A673 (cell line): ENCODE measurements around the gene HPCA. TPM values are rescaled to one million over a fixed set of nuclear protein-coding genes. Genes with fewer than 3 reads are reported as not detected.

Experiments
- BruUV-seq: library from RNA; stranded (reverse); fragments of 400-500 nt; replicated peaks from 2 replicates; lab custom pipeline; 2021; lab: Mats Ljungman, UMichigan
- CTCF ChIA-PET: fragments of 300-600 bp; sonication (Branson Sonifier 250); formaldehyde crosslinking; loops from one replicate; lab custom pipeline; 2022; ENCODE audit warnings: antibody characterized with exemption; lab: Charles Lee
- POLR2A ChIA-PET: fragments of 300-600 bp; sonication (Branson Sonifier 250); formaldehyde crosslinking; loops from one replicate; lab custom pipeline; 2022; ENCODE audit warnings: antibody characterized with exemption; ENCODE audit not compliant: low non-redundant PET; lab: Charles Lee
- DNase-seq: peaks from one replicate; pipeline ENCODE4 v3.0.0-alpha.2; 2015; ENCODE audit warnings: low spot score
- H3K27ac ChIP-seq: fragments of 200-600 bp; sonication (generic); 2 replicates; pipeline ENCODE4 v1.5.1; 2016; ENCODE audit warnings: mixed run types, low read depth, mild to moderate bottlenecking, mixed read lengths, antibody characterized with exemption, low read length; ENCODE audit not compliant: poor library complexity, severe bottlenecking
- H3K27me3 ChIP-seq: fragments of 200-600 bp; sonication (generic); replicated peaks from 2 replicates; pipeline ENCODE4 v1.6.1; 2017; ENCODE audit warnings: mixed run types, low read depth, mild to moderate bottlenecking, mixed read lengths, antibody characterized with exemption, low read length; ENCODE audit not compliant: insufficient read depth, poor library complexity
- H3K36me3 ChIP-seq: fragments of 200-600 bp; sonication (generic); 2 replicates; pipeline ENCODE4 v1.6.1; 2016; ENCODE audit warnings: mixed run types, mild to moderate bottlenecking, mixed read lengths, antibody characterized with exemption, low read length; ENCODE audit not compliant: insufficient read depth, poor library complexity, severe bottlenecking
- H3K4me1 ChIP-seq: fragments of 200-600 bp; sonication (generic); 2 replicates; pipeline ENCODE4 v1.6.1; 2017; ENCODE audit warnings: mixed run types, mild to moderate bottlenecking, mixed read lengths, antibody characterized with exemption, low read length; ENCODE audit not compliant: insufficient read depth, poor library complexity, severe bottlenecking
- H3K4me3 ChIP-seq: fragments of 200-600 bp; sonication (generic); 2 replicates; pipeline ENCODE4 v1.5.1; 2016; ENCODE audit warnings: low read depth, mixed run types, mild to moderate bottlenecking, mixed read lengths, low read length; ENCODE audit not compliant: poor library complexity, severe bottlenecking
- H3K9me3 ChIP-seq: fragments of 200-600 bp; sonication (generic); 2 replicates; pipeline ENCODE4 v1.6.1; 2016; ENCODE audit warnings: mixed run types, low read depth, mild to moderate bottlenecking, mixed read lengths, antibody characterized with exemption, low read length; ENCODE audit not compliant: poor library complexity, severe bottlenecking
- EZH2 ChIP-seq: fragments of 200-600 bp; sonication (generic); IDR thresholded peaks from 2 replicates; pipeline ENCODE4 v1.6.1; 2017; ENCODE audit warnings: borderline replicate concordance, low read depth, mild to moderate bottlenecking, mixed read lengths, antibody characterized with exemption, low read length; ENCODE audit not compliant: poor library complexity, severe bottlenecking
- intact Hi-C: fragments of 100-400 bp; cut with micrococcal nuclease; formaldehyde crosslinking; loops from one replicate; pipeline ENCODE4 v1.10.0; 2022; ENCODE audit not compliant: unreplicated experiment
- total RNA-seq: library from RNA; stranded (reverse); gene quantifications from 2 replicates; pipeline ENCODE4 v1.2.3, GENCODE V29; 2021
- TF ChIP-seq, protein P1 (sequence below): fragments of 300-800, 200-600 bp; sonication (generic); conservative IDR thresholded peaks from 2 replicates; pipeline ENCODE4 v1.5.1; 2017; ENCODE audit warnings: low read depth, mild to moderate bottlenecking, antibody characterized with exemption, low read length, moderate library complexity, mixed read lengths

HPCA gene
- total RNA-seq, 1 experiment from 2014 or later = 0.69 TPM

- intact Hi-C loops = no loop called here
- CTCF ChIA-PET = interaction anchor here (0.5 to 2.2 kb wide), 6 partner anchors 15 to 679 kb away, joined by 3 to 13 read pairs (median 6); no protein-coding TSS in a partner anchor
- Histone ChIP-seq H3K4me3 (peak overlapping the region; percentile 55), H3K36me3 (no peaks in the 10 kb centered on the region), H3K4me1 (peaks cover 14% of the 10 kb centered on the region), H3K9me3 (no peaks in the 10 kb centered on the region), H3K27me3 (no peaks in the 10 kb centered on the region), H3K27ac (no peak overlapping the region)
- POLR2A ChIA-PET = interaction anchor here (0.6 kb wide), 1 partner anchor 169 kb away, joined by 4 read pairs; no protein-coding TSS in a partner anchor
- TF ChIP-seq EZH2 = no peak
- TF ChIP-seq, protein P1, sequence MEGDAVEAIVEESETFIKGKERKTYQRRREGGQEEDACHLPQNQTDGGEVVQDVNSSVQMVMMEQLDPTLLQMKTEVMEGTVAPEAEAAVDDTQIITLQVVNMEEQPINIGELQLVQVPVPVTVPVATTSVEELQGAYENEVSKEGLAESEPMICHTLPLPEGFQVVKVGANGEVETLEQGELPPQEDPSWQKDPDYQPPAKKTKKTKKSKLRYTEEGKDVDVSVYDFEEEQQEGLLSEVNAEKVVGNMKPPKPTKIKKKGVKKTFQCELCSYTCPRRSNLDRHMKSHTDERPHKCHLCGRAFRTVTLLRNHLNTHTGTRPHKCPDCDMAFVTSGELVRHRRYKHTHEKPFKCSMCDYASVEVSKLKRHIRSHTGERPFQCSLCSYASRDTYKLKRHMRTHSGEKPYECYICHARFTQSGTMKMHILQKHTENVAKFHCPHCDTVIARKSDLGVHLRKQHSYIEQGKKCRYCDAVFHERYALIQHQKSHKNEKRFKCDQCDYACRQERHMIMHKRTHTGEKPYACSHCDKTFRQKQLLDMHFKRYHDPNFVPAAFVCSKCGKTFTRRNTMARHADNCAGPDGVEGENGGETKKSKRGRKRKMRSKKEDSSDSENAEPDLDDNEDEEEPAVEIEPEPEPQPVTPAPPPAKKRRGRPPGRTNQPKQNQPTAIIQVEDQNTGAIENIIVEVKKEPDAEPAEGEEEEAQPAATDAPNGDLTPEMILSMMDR = peak; percentile 37; the same call in 1 of the 2 replicates
- BruUV-seq = no TSS peak
- peak; percentile 67 for DNase-seq
Measured at GRCh38 chr1:32893198-32894018, 7.1 kb downstream of the HPCA start.

DNA sequence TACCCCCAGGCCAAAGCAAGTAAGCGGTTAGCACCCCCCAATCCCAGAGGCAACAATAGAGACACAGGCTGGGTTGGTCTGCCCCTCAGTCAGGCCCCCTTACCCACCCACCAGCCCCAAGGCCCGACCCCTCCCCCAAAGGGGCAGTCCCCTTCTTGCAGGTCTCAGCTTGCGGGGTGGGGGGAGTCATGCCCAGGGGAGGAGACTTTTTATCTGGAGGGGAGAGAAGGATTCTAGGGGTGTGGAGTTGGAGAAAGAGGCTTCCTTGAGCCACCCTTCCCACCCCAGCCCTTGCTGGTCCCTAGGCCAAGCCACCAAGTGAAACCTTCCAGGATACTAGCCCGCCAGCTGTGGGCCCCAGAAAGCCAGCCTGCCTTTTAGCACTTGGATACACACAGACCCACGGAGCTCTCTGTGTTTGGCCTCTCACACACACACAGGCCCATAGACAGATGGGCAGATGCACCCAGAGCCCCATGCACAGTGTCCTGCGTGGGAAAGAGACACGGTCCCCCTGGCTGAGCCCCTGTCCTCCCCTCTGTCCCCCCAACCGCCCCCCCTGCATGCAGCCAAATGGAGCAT, 7.8 kb downstream of the HPCA start:
- Histone ChIP-seq H3K27me3 (no peaks in the 10 kb centered on the region), H3K36me3 (no peaks in the 10 kb centered on the region), H3K4me1 (peaks cover 14% of the 10 kb centered on the region), H3K4me3 (peak overlapping the region; percentile 55), H3K27ac (no peak overlapping the region), H3K9me3 (no peaks in the 10 kb centered on the region)
- TF ChIP-seq, protein P1 = no peak
- TF ChIP-seq EZH2 = no peak
- POLR2A ChIA-PET = interaction anchor here (0.6 kb wide), 1 partner anchor 168 kb away, joined by 4 read pairs; no protein-coding TSS in a partner anchor
- no TSS peak for BruUV-seq
- CTCF ChIA-PET = interaction anchor here (0.6 to 2.2 kb wide), 3 partner anchors 18 to 355 kb away, joined by 3 to 13 read pairs (median 4); partner anchors contain the start of gene ZBTB8A
- intact Hi-C loops = no loop called here
- DNase-seq = no peak

- no peak overlapping the region for H3K4me3 ChIP-seq
Measured at GRCh38 chr1:32894681-32895080, 8.4 kb downstream of the HPCA start.

More at GRCh38 chr1:32894681-32895080, 8.4 kb downstream of the HPCA start:
- Histone ChIP-seq H3K9me3 (no peaks in the 10 kb centered on the region), H3K36me3 (no peaks in the 10 kb centered on the region), H3K27ac (no peak overlapping the region), H3K27me3 (no peaks in the 10 kb centered on the region), H3K4me1 (peaks cover 14% of the 10 kb centered on the region)
- TF ChIP-seq EZH2 = no peak
- TF ChIP-seq, protein P1 = no peak
- POLR2A ChIA-PET = no interaction called here
- CTCF ChIA-PET = interaction anchor here (0.6 kb wide), 1 partner anchor 355 kb away, joined by 4 read pairs; the partner anchor contains the start of gene ZBTB8A
- intact Hi-C loops = no loop called here
- no peak for DNase-seq
- no TSS peak for BruUV-seq
